A549 (cell line): Measurements from ENCODE around the gene DOK4. TPM values are rescaled to one million over a fixed set of nuclear protein-coding genes. Genes with fewer than 3 reads are reported as not detected.

ENCODE experiments used
- ATAC-seq, 2 experiments: fragments of 200-7000 bp in 1 of 2; fragments of >200 bp in 1 of 2; cut with Nextera tagmentation in 1 of 2; cut with Tn5 transposase in 1 of 2; 3 replicates each; pipeline versions ENCODE4 v1.8.0 to v1.9.1; 2018 to 2020; ENCODE audit warnings: mild to moderate bottlenecking in 1 of 2, moderate library complexity in 1 of 2
- CTCF ChIA-PET: fragments of 300-600 bp; sonication (Branson Sonifier 250); formaldehyde crosslinking; extraction: SDS; loops from one replicate; lab custom pipeline; 2021; ENCODE audit warnings: antibody characterized with exemption, inconsistent platforms; lab: Yijun Ruan, JAX
- POLR2A ChIA-PET: fragments of 350-600 bp; formaldehyde crosslinking; extraction: SDS; loops from one replicate; lab custom pipeline; 2021; ENCODE audit warnings: antibody characterized with exemption, inconsistent platforms; lab: Yijun Ruan, JAX
- DNase-seq, 2 experiments: peaks; one replicate each; pipeline versions ENCODE4 v3.0.0 to v3.0.0-alpha.2; 2011 to 2016; ENCODE audit warnings: low read depth in 1 of 2, low spot score in 1 of 2
- FAIRE-seq: peaks from 2 replicates; lab custom pipeline; 2011; peaks lifted over from hg19 to GRCh38; lab: Jason Lieb, UNC
- H3K27ac ChIP-seq, 2 experiments: fragments of >200 bp; sonication (Bioruptor Twin); formaldehyde crosslinking; 3 replicates each; pipeline ENCODE4 v1.5.1; 2016 to 2017
- H3K4me1 ChIP-seq: fragments of >200 bp; sonication (Bioruptor Twin); formaldehyde crosslinking; 3 replicates; pipeline ENCODE4 v1.6.1; 2016
- H3K4me2 ChIP-seq: fragments of >200 bp; sonication (Bioruptor Twin); formaldehyde crosslinking; 3 replicates; pipeline ENCODE4 v1.6.1; 2016
- H3K4me3 ChIP-seq: fragments of >200 bp; sonication (Bioruptor Twin); formaldehyde crosslinking; 3 replicates; pipeline ENCODE4 v1.5.1; 2016
- H3K9me3 ChIP-seq: fragments of >200 bp; sonication (Bioruptor Twin); formaldehyde crosslinking; 3 replicates; pipeline ENCODE4 v1.6.1; 2016
- BHLHE40 ChIP-seq: IDR thresholded peaks from 2 replicates; pipeline ENCODE4 v1.6.1; 2012; ENCODE audit warnings: low read depth, low read length, inconsistent platforms
- CBX2 ChIP-seq: fragments of 200-600 bp; sonication (generic); IDR thresholded peaks from 2 replicates; pipeline ENCODE4 v1.6.1; 2016; ENCODE audit warnings: low read depth, mild to moderate bottlenecking, borderline replicate concordance
- CBX8 ChIP-seq: fragments of 200-600 bp; sonication (generic); IDR thresholded peaks from 2 replicates; pipeline ENCODE4 v1.6.1; 2016
- CEBPB ChIP-seq, 2 experiments: fragments of >200 bp in 1 of 2; sonication (Bioruptor Twin) in 1 of 2; formaldehyde crosslinking in 1 of 2; IDR thresholded peaks; 2 replicates each; pipeline ENCODE4 v1.6.1; 2012 to 2016
- EHF ChIP-seq: fragments of 250-450 bp; sonication (Bioruptor Pico); IDR thresholded peaks from 2 replicates; pipeline ENCODE4 v1.5.0; 2020; ENCODE audit warnings: mild to moderate bottlenecking
- EHMT2 ChIP-seq: fragments of 200-600 bp; sonication (generic); IDR thresholded peaks from 2 replicates; pipeline ENCODE4 v1.6.1; 2016; ENCODE audit warnings: antibody characterized with exemption, low read depth, mild to moderate bottlenecking, moderate library complexity
- ELK1 ChIP-seq: fragments of 150-350 bp; IDR thresholded peaks from 2 replicates; pipeline ENCODE4 v1.6.1; 2014; ENCODE audit warnings: low read depth, mild to moderate bottlenecking, low read length
- EP300 ChIP-seq, 2 experiments: fragments of >200 bp; sonication (Bioruptor Twin); formaldehyde crosslinking; IDR thresholded peaks; 2 replicates in 1 of 2; 3 replicates in 1 of 2; pipeline ENCODE4 v1.6.1; 2016 to 2017
- ESRRA ChIP-seq: fragments of 150-350 bp; IDR thresholded peaks from 2 replicates; pipeline ENCODE4 v1.6.1; 2014; ENCODE audit warnings: mild to moderate bottlenecking, low read length, borderline replicate concordance
- FOSL2 ChIP-seq, 2 experiments: fragments of 450-650 bp in 1 of 2; fragments of >200 bp in 1 of 2; sonication (Bioruptor Twin) in 1 of 2; formaldehyde crosslinking; IDR thresholded peaks; 2 replicates each; pipeline versions ENCODE4 v1.5.0 to v1.6.1; 2016 to 2020; ENCODE audit warnings: mild to moderate bottlenecking in 1 of 2, moderate library complexity in 1 of 2
- FOXS1 ChIP-seq: fragments of 250-450 bp; sonication (Bioruptor Pico); IDR thresholded peaks from 2 replicates; pipeline ENCODE4 v1.5.0; 2020; ENCODE audit warnings: mild to moderate bottlenecking, moderate library complexity
- GATA3 ChIP-seq: IDR thresholded peaks from 2 replicates; pipeline ENCODE4 v1.6.1; 2012; ENCODE audit warnings: borderline replicate concordance
- HEYL ChIP-seq: fragments of 250-450 bp; sonication (Bioruptor Pico); IDR thresholded peaks from 2 replicates; pipeline ENCODE4 v1.8.0; 2021; ENCODE audit warnings: mild to moderate bottlenecking, moderate library complexity
- HOXA7 ChIP-seq: fragments of 250-450 bp; sonication (Bioruptor Pico); IDR thresholded peaks from 2 replicates; pipeline ENCODE4 v1.5.0; 2020; ENCODE audit warnings: mild to moderate bottlenecking, moderate library complexity
- HOXB13 ChIP-seq: fragments of 250-450 bp; sonication (Bioruptor Pico); IDR thresholded peaks from 2 replicates; pipeline ENCODE4 v1.5.0; 2020; ENCODE audit warnings: low read depth, mild to moderate bottlenecking, moderate library complexity
- JUN ChIP-seq, 2 experiments: fragments of >200 bp; sonication (Bioruptor Twin); formaldehyde crosslinking; IDR thresholded peaks; 2 replicates in 1 of 2; 3 replicates in 1 of 2; pipeline ENCODE4 v1.6.1; 2016 to 2017
- MAX ChIP-seq: IDR thresholded peaks from 2 replicates; pipeline ENCODE4 v1.6.1; 2012
- MYC ChIP-seq: IDR thresholded peaks from 2 replicates; pipeline ENCODE4 v1.6.1; 2012; ENCODE audit warnings: mild to moderate bottlenecking, inconsistent platforms, low read length, improper control_type of control experiment, borderline replicate concordance
- NPAS2 ChIP-seq: fragments of 250-450 bp; sonication (Bioruptor Pico); IDR thresholded peaks from 2 replicates; pipeline ENCODE4 v1.8.0; 2022; ENCODE audit warnings: mild to moderate bottlenecking, moderate library complexity, borderline replicate concordance
- NR3C1 ChIP-seq: fragments of >200 bp; sonication (Bioruptor Twin); formaldehyde crosslinking; IDR thresholded peaks from 3 replicates; pipeline ENCODE4 v1.6.1; 2017
- RAD21 ChIP-seq, 2 experiments: fragments of >200 bp in 1 of 2; sonication (Bioruptor Twin) in 1 of 2; formaldehyde crosslinking in 1 of 2; IDR thresholded peaks in 1 of 2; conservative IDR thresholded peaks in 1 of 2; 2 replicates in 1 of 2; 3 replicates in 1 of 2; pipeline ENCODE4 v1.6.1; 2012 to 2018; ENCODE audit warnings: inconsistent platforms in 1 of 2
- RNF2 ChIP-seq: fragments of 200-600 bp; sonication (generic); IDR thresholded peaks from 2 replicates; pipeline ENCODE4 v1.6.1; 2016; ENCODE audit warnings: low read depth, mild to moderate bottlenecking, antibody characterized with exemption, moderate library complexity, borderline replicate concordance
- SMC3 ChIP-seq: fragments of >200 bp; sonication (Bioruptor Twin); formaldehyde crosslinking; IDR thresholded peaks from 3 replicates; pipeline ENCODE4 v1.6.1; 2018; ENCODE audit warnings: inconsistent platforms
- SREBF2 ChIP-seq: fragments of 450-650 bp; IDR thresholded peaks from 2 replicates; pipeline ENCODE4 v1.6.1; 2014; ENCODE audit warnings: mild to moderate bottlenecking, moderate library complexity
- TFCP2L1 ChIP-seq: fragments of 250-450 bp; sonication (Bioruptor Pico); IDR thresholded peaks from 2 replicates; pipeline ENCODE4 v1.5.0; 2021; ENCODE audit warnings: mild to moderate bottlenecking
- ZC3H11A ChIP-seq: fragments of 450-650 bp; IDR thresholded peaks from 2 replicates; pipeline ENCODE4 v1.6.1; 2014; ENCODE audit warnings: antibody characterized with exemption, mild to moderate bottlenecking
- ZFP36 ChIP-seq: fragments of 450-650 bp; IDR thresholded peaks from 2 replicates; pipeline ENCODE4 v1.6.1; 2014; ENCODE audit warnings: borderline replicate concordance; ENCODE audit not compliant: partially characterized antibody
- WGBS: methylation state at CpG from one replicate; pipeline ENCODE4 v1.1.6; 2017; ENCODE audit errors: missing lambda C conversion rate; 5-methylcytosine and 5-hydroxymethylcytosine counted together
- polyA plus RNA-seq, 4 experiments: library from polyadenylated mRNA; depleted of rRNA in 3 of 4; stranded (reverse); fragments of >200 nt; fragmentation: RNase III in 1 of 4; extraction: RNeasy Plus Mini Kit Qiagen cat#74134 plus additional on column Dnase treatment in 1 of 4; gene quantifications; 2 replicates in 3 of 4; 3 replicates in 1 of 4; pipeline ENCODE4 v1.2.3, GENCODE V29; 2011 to 2017
- TF ChIP-seq, protein P1 (sequence below): fragments of 200-600 bp; sonication (generic); IDR thresholded peaks from 2 replicates; pipeline ENCODE4 v1.6.1; 2016; ENCODE audit warnings: antibody characterized with exemption, mild to moderate bottlenecking, moderate library complexity

DOK4 gene
- polyA plus RNA-seq, 2 of the 4 experiments (the other 2 are of a cell fraction) = 70.3 to 85.4 TPM

- TF ChIP-seq FOSL2 (IDR thresholded peaks at IDR 0.05) (peak; percentile 23; the same call in 1 of the 2 replicates), FOSL2 (CRISPR knock-in tag; IDR thresholded peaks at IDR 0.05) (peak; percentile 67), SREBF2 (no peak), RAD21 (conservative IDR thresholded peaks at IDR 0.05 in 1 of 2, IDR thresholded peaks at IDR 0.05 in 1 of 2) (0 out of 5 replicates have a peak, but pooled peaks of 1 of the 2 experiments have one; percentile 31), JUN (IDR thresholded peaks at IDR 0.05) (peak; percentile 95), NPAS2 (CRISPR knock-in tag) (peak; percentile 70), CBX2 (no peak), MYC (peak; percentile 46; the same call in 1 of the 2 replicates), MAX (peak; percentile 59; the same call in 1 of the 2 replicates), HOXB13 (peak; percentile 84; the same call in 1 of the 2 replicates)
- TF ChIP-seq, all 56 proteins: peak for 15
Observed at GRCh38 chr16:57471852-57472664, 14.2 kb downstream of the DOK4 start (continued).

DNA sequence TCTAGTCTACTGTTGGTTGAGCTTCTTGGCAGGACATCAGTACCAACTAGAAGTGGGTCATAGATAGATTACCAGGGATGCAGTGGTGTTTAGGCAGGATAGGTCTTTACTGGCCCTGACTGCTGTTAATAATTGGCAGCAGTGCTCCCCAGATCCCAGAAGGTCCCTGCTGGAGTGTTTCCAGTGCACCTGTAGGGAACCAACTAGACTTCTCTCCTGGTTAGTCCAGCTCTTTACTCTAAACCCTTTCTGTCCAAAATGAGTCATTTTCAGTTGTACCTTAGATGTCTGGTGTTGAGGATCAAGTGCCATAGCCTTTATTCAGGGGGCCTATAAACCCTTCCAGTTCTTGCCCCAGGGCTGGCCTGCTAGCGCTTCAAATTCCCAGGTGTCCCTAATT, 15.1 kb downstream of the DOK4 start:
- Histone ChIP-seq H3K4me3 (peak overlapping the region; percentile 26; the same call in 2 of the 3 replicates), H3K27ac (peak overlapping the region; percentile 96 to 98), H3K4me1 (peaks cover 94% of the 10 kb centered on the region), H3K9me3 (no peaks in the 10 kb centered on the region), H3K4me2 (peak overlapping the region; percentile 87)
- POLR2A ChIA-PET = interaction anchor here (0.6 to 3.0 kb wide), 4 partner anchors 9 to 118 kb away, joined by 6 to 25 read pairs (median 11); partner anchors contain the start of genes CIAPIN1, COQ9 and POLR2C
- CTCF ChIA-PET = interaction anchor here (0.7 to 3.1 kb wide), 8 partner anchors 9 to 53 kb away, joined by 3 to 24 read pairs (median 4); partner anchors contain the start of gene POLR2C
- WGBS = 13% methylated on average over 1 of the region's 1 CpG
- ATAC-seq (peak; percentile 14 to 19; a peak in 5 of 6 replicates), FAIRE-seq (no peak)
- no peak for TF ChIP-seq TFCP2L1 (CRISPR knock-in tag)
- no peak for TF ChIP-seq RAD21 (conservative IDR thresholded peaks at IDR 0.05 in 1 of 2, IDR thresholded peaks at IDR 0.05 in 1 of 2)
- TF ChIP-seq FOXS1 (CRISPR knock-in tag) = no peak
- no peak for TF ChIP-seq CBX8
- no peak for TF ChIP-seq GATA3
- no peak for TF ChIP-seq FOSL2 (IDR thresholded peaks at IDR 0.05)
- no peak for TF ChIP-seq FOSL2 (CRISPR knock-in tag; IDR thresholded peaks at IDR 0.05)
- TF ChIP-seq ELK1 = no peak
- no peak for TF ChIP-seq BHLHE40
- TF ChIP-seq HOXA7 (CRISPR knock-in tag) = no peak
- no peak for TF ChIP-seq ZC3H11A
- no peak for TF ChIP-seq HEYL (CRISPR knock-in tag)
- TF ChIP-seq CEBPB (IDR thresholded peaks at IDR 0.05) = no peak
- TF ChIP-seq NR3C1 = no peak
- TF ChIP-seq, all 56 proteins: peak for 0
- peak in 1 of 2 experiments; percentile 68 for DNase-seq

- peak overlapping the region; percentile 87 for H3K4me2 ChIP-seq
- H3K4me3 ChIP-seq = peak overlapping the region; percentile 26; the same call in 2 of the 3 replicates
- FAIRE-seq = peak; percentile 68
- H3K27ac ChIP-seq = peak overlapping the region; percentile 96 to 98
- 18% methylated on average over 6 of the region's 6 CpGs for WGBS
- POLR2A ChIA-PET = interaction anchor here (0.6 to 3.0 kb wide), 4 partner anchors 8 to 119 kb away, joined by 6 to 25 read pairs (median 11); partner anchors contain the start of genes CIAPIN1, COQ9 and POLR2C
- H3K4me1 ChIP-seq = peaks cover 93% of the 10 kb centered on the region
- H3K9me3 ChIP-seq = no peaks in the 10 kb centered on the region
- DNase-seq = peak in 1 of 2 experiments; percentile 66
- peak in 1 of 2 experiments; percentile 3; a peak in 2 of 6 replicates for ATAC-seq
- CTCF ChIA-PET = interaction anchor here (0.7 to 3.1 kb wide), 10 partner anchors 9 to 52 kb away, joined by 3 to 24 read pairs (median 4); partner anchors contain the start of gene POLR2C
- TF ChIP-seq EHF (CRISPR knock-in tag) = 0 out of 2 replicates have a peak, but pooled peaks have one; percentile 27
- peak; percentile 34; a peak in 1 of 5 replicates for TF ChIP-seq EP300 (IDR thresholded peaks at IDR 0.05)
- no peak for TF ChIP-seq RAD21 (conservative IDR thresholded peaks at IDR 0.05 in 1 of 2, IDR thresholded peaks at IDR 0.05 in 1 of 2)
- no peak for TF ChIP-seq EHMT2
- peak; percentile 15; the same call in 1 of the 2 replicates for TF ChIP-seq HOXB13
- TF ChIP-seq JUN (IDR thresholded peaks at IDR 0.05) = peak in 1 of 2 experiments; percentile 40; a peak in 1 of 5 replicates
- TF ChIP-seq ZFP36 = no peak
- TF ChIP-seq, protein P1, sequence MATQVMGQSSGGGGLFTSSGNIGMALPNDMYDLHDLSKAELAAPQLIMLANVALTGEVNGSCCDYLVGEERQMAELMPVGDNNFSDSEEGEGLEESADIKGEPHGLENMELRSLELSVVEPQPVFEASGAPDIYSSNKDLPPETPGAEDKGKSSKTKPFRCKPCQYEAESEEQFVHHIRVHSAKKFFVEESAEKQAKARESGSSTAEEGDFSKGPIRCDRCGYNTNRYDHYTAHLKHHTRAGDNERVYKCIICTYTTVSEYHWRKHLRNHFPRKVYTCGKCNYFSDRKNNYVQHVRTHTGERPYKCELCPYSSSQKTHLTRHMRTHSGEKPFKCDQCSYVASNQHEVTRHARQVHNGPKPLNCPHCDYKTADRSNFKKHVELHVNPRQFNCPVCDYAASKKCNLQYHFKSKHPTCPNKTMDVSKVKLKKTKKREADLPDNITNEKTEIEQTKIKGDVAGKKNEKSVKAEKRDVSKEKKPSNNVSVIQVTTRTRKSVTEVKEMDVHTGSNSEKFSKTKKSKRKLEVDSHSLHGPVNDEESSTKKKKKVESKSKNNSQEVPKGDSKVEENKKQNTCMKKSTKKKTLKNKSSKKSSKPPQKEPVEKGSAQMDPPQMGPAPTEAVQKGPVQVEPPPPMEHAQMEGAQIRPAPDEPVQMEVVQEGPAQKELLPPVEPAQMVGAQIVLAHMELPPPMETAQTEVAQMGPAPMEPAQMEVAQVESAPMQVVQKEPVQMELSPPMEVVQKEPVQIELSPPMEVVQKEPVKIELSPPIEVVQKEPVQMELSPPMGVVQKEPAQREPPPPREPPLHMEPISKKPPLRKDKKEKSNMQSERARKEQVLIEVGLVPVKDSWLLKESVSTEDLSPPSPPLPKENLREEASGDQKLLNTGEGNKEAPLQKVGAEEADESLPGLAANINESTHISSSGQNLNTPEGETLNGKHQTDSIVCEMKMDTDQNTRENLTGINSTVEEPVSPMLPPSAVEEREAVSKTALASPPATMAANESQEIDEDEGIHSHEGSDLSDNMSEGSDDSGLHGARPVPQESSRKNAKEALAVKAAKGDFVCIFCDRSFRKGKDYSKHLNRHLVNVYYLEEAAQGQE = no peak
- 0 out of 2 replicates have a peak, but pooled peaks have one; percentile 35 for TF ChIP-seq ESRRA
- peak; percentile 8; the same call in 1 of the 3 replicates for TF ChIP-seq SMC3
- TF ChIP-seq RNF2 = no peak
- TF ChIP-seq HEYL (CRISPR knock-in tag) = no peak
Observed at GRCh38 chr16:57470711-57471110, 15.6 kb downstream of the DOK4 start.
